GM18511 (cell line): ENCODE results near the gene LDLRAD4.

ENCODE experiments used
- ATAC-seq: cut with Tn5 transposase; IDR thresholded peaks from one replicate; pipeline ENCODE4 v1.9.1; 2021; ENCODE audit warnings: mild to moderate bottlenecking, moderate library complexity; ENCODE audit not compliant: unreplicated experiment

The LDLRAD4 gene

GRCh38 chr18:13366962-13367892, 148.7 kb downstream of the LDLRAD4 start:
- no peak for ATAC-seq

- no peak for ATAC-seq
Observed at GRCh38 chr18:13368080-13368813, 149.7 kb downstream of the LDLRAD4 start.

GRCh38 chr18:13369353-13369752, 150.8 kb downstream of the LDLRAD4 start:
- no peak for ATAC-seq

GRCh38 chr18:13369756-13370510, 151.4 kb downstream of the LDLRAD4 start:
- no peak for ATAC-seq

GRCh38 chr18:13370995-13371625, 152.6 kb downstream of the LDLRAD4 start:
- no peak for ATAC-seq

- no peak for ATAC-seq
Observed at GRCh38 chr18:13371689-13372418, 153.3 kb downstream of the LDLRAD4 start.

- no peak for ATAC-seq
Observed at GRCh38 chr18:13372531-13372951, 154.0 kb downstream of the LDLRAD4 start.

- ATAC-seq, result no peak
Observed at GRCh38 chr18:13374096-13374467, 155.5 kb downstream of the LDLRAD4 start.

- peak; percentile 26 for ATAC-seq
Observed at GRCh38 chr18:13374468-13375301, 156.1 kb downstream of the LDLRAD4 start.

GRCh38 chr18:13375302-13376255, 157.0 kb downstream of the LDLRAD4 start:
- ATAC-seq, result peak; percentile 97

GRCh38 chr18:13376298-13376840, 157.8 kb downstream of the LDLRAD4 start:
- ATAC-seq, result no peak

GRCh38 chr18:13376841-13377351, 158.3 kb downstream of the LDLRAD4 start:
- ATAC-seq, result no peak

GRCh38 chr18:13377496-13377895, 158.9 kb downstream of the LDLRAD4 start:
- ATAC-seq, result no peak

GRCh38 chr18:13378150-13378549, 159.6 kb downstream of the LDLRAD4 start:
- ATAC-seq, result no peak

- no peak for ATAC-seq
Observed at GRCh38 chr18:13379062-13379865, 160.7 kb downstream of the LDLRAD4 start.

- ATAC-seq, result no peak
Observed at GRCh38 chr18:13379930-13380690, 161.6 kb downstream of the LDLRAD4 start.
